ENCODE results near the gene STARD9. TPM values are rescaled to one million over a fixed set of nuclear protein-coding genes. Genes with fewer than 3 reads are reported as not detected.
A peak's percentile ranks its signal among the peaks of the same experiment; 100 is the strongest.

Gene STARD9
- total and polyA plus RNA-seq, 9 of the 15 experiments (the other 6 are each of a cell fraction or from before 2014, with no cell fraction given) = 0.45 to 6.0 (median 3.6) TPM

DNA sequence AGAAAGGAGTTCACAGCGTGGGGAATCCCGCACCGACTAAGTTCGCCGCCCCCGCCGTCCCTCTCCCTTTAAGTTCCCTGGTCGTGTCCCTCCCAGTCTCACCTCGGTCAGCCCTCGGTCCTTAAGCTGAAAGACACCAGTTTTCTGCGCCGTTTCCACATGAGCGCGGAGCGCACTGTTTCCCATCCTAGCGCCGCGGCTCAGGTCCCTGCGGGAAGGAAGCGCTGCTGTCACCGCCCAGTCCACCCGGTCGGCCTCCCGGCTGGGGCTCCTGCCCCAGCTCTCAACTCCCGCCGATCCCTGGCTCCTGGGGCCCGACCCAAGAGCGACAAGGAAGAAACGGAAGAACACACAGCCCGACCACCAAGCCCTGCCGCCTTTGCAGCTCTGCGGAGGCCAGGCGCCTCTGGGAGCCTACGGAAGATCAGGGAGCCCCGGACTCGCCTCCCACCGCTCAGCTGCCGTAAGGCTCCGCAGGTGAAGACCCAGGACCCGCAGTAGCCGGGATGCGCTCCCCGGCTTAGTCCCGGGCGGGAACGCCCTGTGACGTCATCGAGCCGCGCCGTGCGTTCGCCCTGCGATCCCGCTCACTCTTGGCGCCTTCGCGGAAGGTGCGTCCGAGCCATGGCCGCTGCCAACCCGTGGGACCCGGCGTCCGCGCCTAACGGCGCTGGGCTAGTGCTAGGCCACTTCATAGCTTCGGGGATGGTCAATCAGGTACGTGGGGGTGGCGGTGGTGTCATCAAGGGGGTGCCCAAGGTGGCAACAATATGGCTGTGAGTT is 27.0 kb upstream of the STARD9 start, which contains the start of the genes HAUS2 and LRRC57 (continued):
- no peak for TF ChIP-seq SFPQ (IDR thresholded peaks at IDR 0.05; ENCODE audit: low read depth, low read length)
- TF ChIP-seq ZNF197 (CRISPR knock-in tag; IDR thresholded peaks at IDR 0.05; ENCODE audit: low read depth) = no peak
- TF ChIP-seq FUS (optimal IDR thresholded peaks at IDR 0.05; ENCODE audit: low read depth, low read length) = no peak
- no peak for TF ChIP-seq ZNF175 (CRISPR knock-in tag; IDR thresholded peaks at IDR 0.05; ENCODE audit: low read depth)
- no peak; the same call in 1 of the 2 replicates for TF ChIP-seq NFIC (IDR thresholded peaks at IDR 0.05)
- TF ChIP-seq BRF1 (IDR thresholded peaks at IDR 0.05; ENCODE audit: borderline replicate concordance, extremely low read depth, insufficient read length) = no peak
- no peak for TF ChIP-seq ARNT (IDR thresholded peaks at IDR 0.05)
- TF ChIP-seq TARDBP (IDR thresholded peaks at IDR 0.05) = no peak
- TF ChIP-seq, protein P1, sequence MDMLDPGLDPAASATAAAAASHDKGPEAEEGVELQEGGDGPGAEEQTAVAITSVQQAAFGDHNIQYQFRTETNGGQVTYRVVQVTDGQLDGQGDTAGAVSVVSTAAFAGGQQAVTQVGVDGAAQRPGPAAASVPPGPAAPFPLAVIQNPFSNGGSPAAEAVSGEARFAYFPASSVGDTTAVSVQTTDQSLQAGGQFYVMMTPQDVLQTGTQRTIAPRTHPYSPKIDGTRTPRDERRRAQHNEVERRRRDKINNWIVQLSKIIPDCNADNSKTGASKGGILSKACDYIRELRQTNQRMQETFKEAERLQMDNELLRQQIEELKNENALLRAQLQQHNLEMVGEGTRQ (CRISPR knock-in tag; IDR thresholded peaks at IDR 0.05) = no peak
- TF ChIP-seq ZNF699 (CRISPR knock-in tag; IDR thresholded peaks at IDR 0.05; ENCODE audit: insufficient replicate concordance) = no peak
- no peak; the same call in 1 of the 2 replicates for TF ChIP-seq IRF2 (CRISPR knock-in tag; IDR thresholded peaks at IDR 0.05)
- no peak for TF ChIP-seq RNF2 (IDR thresholded peaks at IDR 0.05)
- no peak for TF ChIP-seq TFE3 (CRISPR knock-in tag; IDR thresholded peaks at IDR 0.05)
- peak; percentile 56; the same call in 1 of the 2 replicates for TF ChIP-seq KAT7 (CRISPR knock-in tag; IDR thresholded peaks at IDR 0.05; ENCODE audit: borderline replicate concordance)
- TF ChIP-seq, protein P2, sequence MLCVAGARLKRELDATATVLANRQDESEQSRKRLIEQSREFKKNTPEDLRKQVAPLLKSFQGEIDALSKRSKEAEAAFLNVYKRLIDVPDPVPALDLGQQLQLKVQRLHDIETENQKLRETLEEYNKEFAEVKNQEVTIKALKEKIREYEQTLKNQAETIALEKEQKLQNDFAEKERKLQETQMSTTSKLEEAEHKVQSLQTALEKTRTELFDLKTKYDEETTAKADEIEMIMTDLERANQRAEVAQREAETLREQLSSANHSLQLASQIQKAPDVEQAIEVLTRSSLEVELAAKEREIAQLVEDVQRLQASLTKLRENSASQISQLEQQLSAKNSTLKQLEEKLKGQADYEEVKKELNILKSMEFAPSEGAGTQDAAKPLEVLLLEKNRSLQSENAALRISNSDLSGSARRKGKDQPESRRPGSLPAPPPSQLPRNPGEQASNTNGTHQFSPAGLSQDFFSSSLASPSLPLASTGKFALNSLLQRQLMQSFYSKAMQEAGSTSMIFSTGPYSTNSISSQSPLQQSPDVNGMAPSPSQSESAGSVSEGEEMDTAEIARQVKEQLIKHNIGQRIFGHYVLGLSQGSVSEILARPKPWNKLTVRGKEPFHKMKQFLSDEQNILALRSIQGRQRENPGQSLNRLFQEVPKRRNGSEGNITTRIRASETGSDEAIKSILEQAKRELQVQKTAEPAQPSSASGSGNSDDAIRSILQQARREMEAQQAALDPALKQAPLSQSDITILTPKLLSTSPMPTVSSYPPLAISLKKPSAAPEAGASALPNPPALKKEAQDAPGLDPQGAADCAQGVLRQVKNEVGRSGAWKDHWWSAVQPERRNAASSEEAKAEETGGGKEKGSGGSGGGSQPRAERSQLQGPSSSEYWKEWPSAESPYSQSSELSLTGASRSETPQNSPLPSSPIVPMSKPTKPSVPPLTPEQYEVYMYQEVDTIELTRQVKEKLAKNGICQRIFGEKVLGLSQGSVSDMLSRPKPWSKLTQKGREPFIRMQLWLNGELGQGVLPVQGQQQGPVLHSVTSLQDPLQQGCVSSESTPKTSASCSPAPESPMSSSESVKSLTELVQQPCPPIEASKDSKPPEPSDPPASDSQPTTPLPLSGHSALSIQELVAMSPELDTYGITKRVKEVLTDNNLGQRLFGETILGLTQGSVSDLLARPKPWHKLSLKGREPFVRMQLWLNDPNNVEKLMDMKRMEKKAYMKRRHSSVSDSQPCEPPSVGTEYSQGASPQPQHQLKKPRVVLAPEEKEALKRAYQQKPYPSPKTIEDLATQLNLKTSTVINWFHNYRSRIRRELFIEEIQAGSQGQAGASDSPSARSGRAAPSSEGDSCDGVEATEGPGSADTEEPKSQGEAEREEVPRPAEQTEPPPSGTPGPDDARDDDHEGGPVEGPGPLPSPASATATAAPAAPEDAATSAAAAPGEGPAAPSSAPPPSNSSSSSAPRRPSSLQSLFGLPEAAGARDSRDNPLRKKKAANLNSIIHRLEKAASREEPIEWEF (CRISPR knock-in tag; IDR thresholded peaks at IDR 0.05) = no peak
- TF ChIP-seq, protein P3, sequence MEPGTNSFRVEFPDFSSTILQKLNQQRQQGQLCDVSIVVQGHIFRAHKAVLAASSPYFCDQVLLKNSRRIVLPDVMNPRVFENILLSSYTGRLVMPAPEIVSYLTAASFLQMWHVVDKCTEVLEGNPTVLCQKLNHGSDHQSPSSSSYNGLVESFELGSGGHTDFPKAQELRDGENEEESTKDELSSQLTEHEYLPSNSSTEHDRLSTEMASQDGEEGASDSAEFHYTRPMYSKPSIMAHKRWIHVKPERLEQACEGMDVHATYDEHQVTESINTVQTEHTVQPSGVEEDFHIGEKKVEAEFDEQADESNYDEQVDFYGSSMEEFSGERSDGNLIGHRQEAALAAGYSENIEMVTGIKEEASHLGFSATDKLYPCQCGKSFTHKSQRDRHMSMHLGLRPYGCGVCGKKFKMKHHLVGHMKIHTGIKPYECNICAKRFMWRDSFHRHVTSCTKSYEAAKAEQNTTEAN (CRISPR knock-in tag; IDR thresholded peaks at IDR 0.05) = no peak
